SK-N-SH treated with all-trans-retinoic acid at 6 μM for 48 hours (cell line): ENCODE data around the gene CIAPIN1.

Experiments
- ATAC-seq: fragments of 200-7000 bp; cut with Tn5 transposase; 3 replicates; pipeline ENCODE4 v1.9.1; 2020; ENCODE audit warnings: mild to moderate bottlenecking, moderate library complexity
- ARNTL ChIP-seq: fragments of 450-650 bp; formaldehyde crosslinking; IDR thresholded peaks from 2 replicates; pipeline ENCODE4 v1.5.0; 2020; ENCODE audit warnings: low read depth, mild to moderate bottlenecking, moderate library complexity, borderline replicate concordance
- BACH2 ChIP-seq: fragments of 250-450 bp; sonication (Bioruptor Pico); IDR thresholded peaks from 2 replicates; pipeline ENCODE4 v1.9.0; 2021; ENCODE audit warnings: mild to moderate bottlenecking, borderline replicate concordance
- CREB5 ChIP-seq: fragments of 250-450 bp; sonication (Bioruptor Pico); IDR thresholded peaks from 2 replicates; pipeline ENCODE4 v1.5.1; 2020; ENCODE audit warnings: low read depth, mild to moderate bottlenecking, moderate library complexity
- CSDC2 ChIP-seq: fragments of 250-450 bp; sonication (Bioruptor Pico); IDR thresholded peaks from 2 replicates; pipeline ENCODE4 v1.5.0; 2020; ENCODE audit warnings: mild to moderate bottlenecking, moderate library complexity
- CSRNP3 ChIP-seq: fragments of 250-450 bp; sonication (Bioruptor Pico); IDR thresholded peaks from 2 replicates; pipeline ENCODE4 v1.5.1; 2021; ENCODE audit warnings: mild to moderate bottlenecking, moderate library complexity
- ESRRG ChIP-seq: fragments of 250-450 bp; sonication (Bioruptor Pico); IDR thresholded peaks from 2 replicates; pipeline ENCODE4 v1.6.1; 2021; ENCODE audit warnings: mild to moderate bottlenecking
- GLIS3 ChIP-seq: fragments of 250-450 bp; sonication (Bioruptor Pico); IDR thresholded peaks from 2 replicates; pipeline ENCODE4 v1.5.0; 2020; ENCODE audit warnings: mild to moderate bottlenecking, moderate library complexity
- ISL1 ChIP-seq: fragments of 250-450 bp; sonication (Bioruptor Pico); IDR thresholded peaks from 2 replicates; pipeline ENCODE4 v2.1.2; 2022; ENCODE audit warnings: mild to moderate bottlenecking, moderate library complexity
- OSR1 ChIP-seq: fragments of 250-450 bp; sonication (Bioruptor Pico); IDR thresholded peaks from 2 replicates; pipeline ENCODE4 v1.8.0; 2022; ENCODE audit warnings: moderate library complexity, mild to moderate bottlenecking, inconsistent platforms
- PATZ1 ChIP-seq: fragments of 250-450 bp; sonication (Bioruptor Pico); IDR thresholded peaks from 2 replicates; pipeline ENCODE4 v1.8.0; 2020; ENCODE audit warnings: mild to moderate bottlenecking, moderate library complexity, borderline replicate concordance
- POU6F1 ChIP-seq: fragments of 250-450 bp; sonication (Bioruptor Pico); IDR thresholded peaks from 2 replicates; pipeline ENCODE4 v1.8.0; 2021; ENCODE audit warnings: low read depth, mild to moderate bottlenecking, moderate library complexity, borderline replicate concordance
- PPARA ChIP-seq: fragments of 250-450 bp; sonication (Bioruptor Pico); IDR thresholded peaks from 2 replicates; pipeline ENCODE4 v1.5.0; 2020; ENCODE audit warnings: mild to moderate bottlenecking, borderline replicate concordance
- RARB ChIP-seq: fragments of 250-450 bp; sonication (Bioruptor Pico); IDR thresholded peaks from 2 replicates; pipeline ENCODE4 v1.8.0; 2021; ENCODE audit warnings: mild to moderate bottlenecking, moderate library complexity
- TCF4 ChIP-seq: fragments of 250-450 bp; sonication (Bioruptor Pico); IDR thresholded peaks from 2 replicates; pipeline ENCODE4 v1.8.0; 2021; ENCODE audit warnings: mild to moderate bottlenecking, moderate library complexity, borderline replicate concordance
- TSHZ2 ChIP-seq: fragments of 250-450 bp; sonication (Bioruptor Pico); IDR thresholded peaks from 2 replicates; pipeline ENCODE4 v1.5.0; 2020; ENCODE audit warnings: mild to moderate bottlenecking, moderate library complexity
- ZFP3 ChIP-seq: fragments of 250-450 bp; sonication (Bioruptor Pico); IDR thresholded peaks from 2 replicates; pipeline ENCODE4 v1.5.0; 2020; ENCODE audit warnings: mild to moderate bottlenecking, moderate library complexity
- ZNF565 ChIP-seq: fragments of 450-650 bp; formaldehyde crosslinking; conservative IDR thresholded peaks from 2 replicates; pipeline ENCODE4 v1.5.0; 2020; ENCODE audit warnings: low read depth, mild to moderate bottlenecking, moderate library complexity
- ZNF70 ChIP-seq: fragments of 450-650 bp; formaldehyde crosslinking; IDR thresholded peaks from 2 replicates; pipeline ENCODE4 v1.5.0; 2020; ENCODE audit warnings: mild to moderate bottlenecking, moderate library complexity

CIAPIN1 gene

GRCh38 chr16:57484515-57485005 is 37.4 kb upstream of the CIAPIN1 start:
- TF ChIP-seq BACH2 (no peak), ISL1 (CRISPR knock-in tag) (no peak), POU6F1 (CRISPR knock-in tag) (no peak), ARNTL (CRISPR knock-in tag) (no peak)
- TF ChIP-seq, all 23 proteins: peak for 0
- no peak for ATAC-seq

- TF ChIP-seq ARNTL (CRISPR knock-in tag) (no peak), TSHZ2 (CRISPR knock-in tag) (0 out of 2 replicates have a peak, but pooled peaks have one; percentile 44), TCF4 (CRISPR knock-in tag) (peak; percentile 26; the same call in 1 of the 2 replicates)
- ATAC-seq = no peak
Measured at GRCh38 chr16:57483725-57484514, 36.7 kb upstream of the CIAPIN1 start.

- no peak for TF ChIP-seq GLIS3
- TF ChIP-seq OSR1 (CRISPR knock-in tag) = no peak
- no peak for TF ChIP-seq ZFP3
- no peak for TF ChIP-seq CREB5 (CRISPR knock-in tag)
- TF ChIP-seq TCF4 (CRISPR knock-in tag) = no peak
- no peak for TF ChIP-seq ESRRG (CRISPR knock-in tag)
- no peak for TF ChIP-seq ZNF565 (CRISPR knock-in tag)
- no peak for TF ChIP-seq CSRNP3 (CRISPR knock-in tag)
- no peak for TF ChIP-seq BACH2
- no peak for TF ChIP-seq CSDC2
- TF ChIP-seq RARB (CRISPR knock-in tag) = no peak
- no peak for ATAC-seq
Measured at GRCh38 chr16:57482845-57483545, 35.8 kb upstream of the CIAPIN1 start.

- ATAC-seq = no peak
- TF ChIP-seq RARB (CRISPR knock-in tag) (no peak), PATZ1 (CRISPR knock-in tag) (no peak), CSRNP3 (CRISPR knock-in tag) (no peak), ZNF565 (CRISPR knock-in tag) (no peak), ARNTL (CRISPR knock-in tag) (no peak), ZNF70 (CRISPR knock-in tag) (no peak), CSDC2 (no peak), PPARA (CRISPR knock-in tag) (no peak), BACH2 (no peak), ZFP3 (no peak), TSHZ2 (CRISPR knock-in tag) (no peak)
Measured at GRCh38 chr16:57481421-57481820, 34.2 kb upstream of the CIAPIN1 start.
